HG03103 (cell line): ENCODE results near the gene POSTN.

ENCODE experiments used
- ATAC-seq: cut with Tn5 transposase; IDR thresholded peaks from one replicate; pipeline ENCODE4 v1.9.1; 2021; ENCODE audit warnings: low read depth; ENCODE audit not compliant: unreplicated experiment

POSTN gene, protein sequence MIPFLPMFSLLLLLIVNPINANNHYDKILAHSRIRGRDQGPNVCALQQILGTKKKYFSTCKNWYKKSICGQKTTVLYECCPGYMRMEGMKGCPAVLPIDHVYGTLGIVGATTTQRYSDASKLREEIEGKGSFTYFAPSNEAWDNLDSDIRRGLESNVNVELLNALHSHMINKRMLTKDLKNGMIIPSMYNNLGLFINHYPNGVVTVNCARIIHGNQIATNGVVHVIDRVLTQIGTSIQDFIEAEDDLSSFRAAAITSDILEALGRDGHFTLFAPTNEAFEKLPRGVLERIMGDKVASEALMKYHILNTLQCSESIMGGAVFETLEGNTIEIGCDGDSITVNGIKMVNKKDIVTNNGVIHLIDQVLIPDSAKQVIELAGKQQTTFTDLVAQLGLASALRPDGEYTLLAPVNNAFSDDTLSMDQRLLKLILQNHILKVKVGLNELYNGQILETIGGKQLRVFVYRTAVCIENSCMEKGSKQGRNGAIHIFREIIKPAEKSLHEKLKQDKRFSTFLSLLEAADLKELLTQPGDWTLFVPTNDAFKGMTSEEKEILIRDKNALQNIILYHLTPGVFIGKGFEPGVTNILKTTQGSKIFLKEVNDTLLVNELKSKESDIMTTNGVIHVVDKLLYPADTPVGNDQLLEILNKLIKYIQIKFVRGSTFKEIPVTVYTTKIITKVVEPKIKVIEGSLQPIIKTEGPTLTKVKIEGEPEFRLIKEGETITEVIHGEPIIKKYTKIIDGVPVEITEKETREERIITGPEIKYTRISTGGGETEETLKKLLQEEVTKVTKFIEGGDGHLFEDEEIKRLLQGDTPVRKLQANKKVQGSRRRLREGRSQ

DNA sequence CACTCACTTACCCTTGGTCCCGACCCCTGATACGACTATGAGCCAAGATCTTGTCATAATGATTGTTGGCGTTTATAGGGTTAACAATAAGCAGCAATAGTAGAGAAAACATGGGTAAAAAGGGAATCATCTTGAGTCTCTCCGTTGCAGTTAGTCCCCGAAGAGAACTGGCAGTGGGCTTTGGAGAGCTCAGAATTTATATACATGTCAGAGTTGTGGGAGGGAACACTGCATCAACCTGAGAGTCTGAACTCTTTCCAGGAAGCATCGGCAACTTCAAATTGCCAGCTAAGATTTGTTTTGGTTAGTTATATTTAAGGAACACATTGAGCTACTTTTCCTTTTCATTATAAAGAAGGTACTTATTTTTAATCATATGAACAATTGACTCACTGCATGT lies at the start of gene POSTN:
POSTN (minus strand) TSS at position 172 of the 400 bp plus-strand sequence; CDS start at position 130, 42 bp downstream.
- ATAC-seq, result no peak

DNA sequence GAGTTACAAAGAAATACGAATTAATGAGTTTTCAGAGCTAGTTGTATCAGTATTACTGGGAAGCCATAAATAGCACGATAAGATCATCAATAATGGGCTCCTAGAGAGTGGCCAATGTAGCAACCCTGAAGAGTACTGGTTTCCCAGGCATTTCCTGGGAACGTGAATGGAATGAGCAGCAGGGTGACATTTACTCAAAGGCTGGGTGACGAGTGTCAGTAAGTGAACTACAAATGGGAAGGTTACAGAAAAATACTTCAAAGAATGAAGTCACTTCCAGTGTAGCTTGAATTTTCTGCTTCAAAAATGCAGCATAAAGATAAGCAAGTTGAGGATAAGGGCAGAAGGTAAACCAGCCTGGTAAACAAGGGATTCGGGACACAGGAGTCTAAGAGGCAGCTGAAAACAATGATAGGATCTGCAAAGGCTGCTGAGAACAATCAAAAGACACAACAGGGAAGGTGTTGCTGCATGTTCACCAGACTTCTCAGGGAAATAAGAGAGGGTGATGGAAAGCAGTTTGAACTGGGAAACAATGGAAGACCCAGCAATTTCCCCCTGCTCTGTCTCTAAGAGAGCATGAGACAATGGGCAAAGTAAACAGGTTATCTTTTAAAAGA lies 48.6 kb upstream of the POSTN start:
- ATAC-seq, result no peak

DNA sequence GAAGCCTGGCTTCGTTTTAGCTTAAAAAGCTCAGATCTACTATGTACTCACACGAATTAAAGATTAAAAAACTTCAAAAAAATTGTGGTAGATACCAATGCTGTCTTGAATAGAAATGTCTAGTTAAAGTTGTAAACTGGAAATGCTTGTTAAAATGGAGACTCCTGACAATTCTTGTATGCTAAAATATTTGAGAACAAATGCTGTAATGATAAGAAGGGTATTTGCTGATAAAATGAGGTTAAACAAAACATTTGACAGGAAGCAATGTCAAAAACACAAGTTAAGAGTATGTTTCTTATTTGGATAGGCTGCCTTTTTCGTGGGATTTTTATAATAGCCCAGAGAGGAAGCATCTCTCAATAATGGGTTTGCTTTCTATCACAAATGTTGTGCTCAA lies 48.0 kb upstream of the POSTN start:
- ATAC-seq, result no peak

DNA sequence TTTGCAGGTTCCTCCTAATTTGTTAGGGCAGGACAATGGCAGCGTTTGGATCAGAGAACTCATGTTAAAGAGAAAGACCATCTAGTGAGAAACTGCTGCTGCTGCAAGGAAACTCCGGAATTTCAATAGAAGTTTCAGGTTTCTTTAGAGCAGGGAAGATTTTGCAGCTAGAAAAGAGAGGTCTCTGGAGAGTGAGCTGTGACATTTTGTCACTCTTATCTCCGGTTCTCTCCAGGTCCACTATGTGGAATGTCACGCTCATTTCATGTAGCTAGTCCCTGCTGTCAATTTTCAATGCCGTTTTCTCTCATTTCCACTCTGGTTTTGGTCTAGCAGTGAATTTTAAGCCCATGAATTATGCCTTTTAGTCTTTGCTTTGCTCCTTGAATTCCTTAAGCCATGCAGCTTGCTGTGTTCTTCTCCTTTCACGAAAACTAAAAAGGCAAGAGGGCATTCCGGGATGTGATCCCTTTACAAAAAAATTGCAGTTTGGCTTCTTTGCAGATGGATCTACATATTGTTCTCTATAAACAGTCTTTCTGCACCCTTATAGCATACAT lies 46.7 kb upstream of the POSTN start:
- no peak for ATAC-seq

DNA sequence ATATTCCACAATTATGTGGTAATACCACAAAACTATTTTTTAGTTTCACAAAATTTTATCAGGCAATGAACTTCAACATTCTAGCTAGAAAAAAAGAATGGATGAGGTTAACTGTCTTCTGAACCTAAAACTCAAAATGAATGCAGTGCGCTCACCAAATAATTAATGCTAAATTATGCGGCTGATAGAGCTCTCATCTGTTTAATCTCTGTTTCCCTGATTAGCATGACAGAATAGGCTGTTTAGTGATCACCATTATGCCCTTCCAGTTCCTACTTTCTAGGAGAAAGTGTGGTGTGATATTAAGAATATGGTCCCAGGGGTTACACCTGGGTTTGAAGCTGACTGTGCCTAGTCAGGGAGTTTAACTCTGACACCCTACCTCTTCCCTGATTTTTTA lies 42.8 kb upstream of the POSTN start:
- ATAC-seq, result no peak

DNA sequence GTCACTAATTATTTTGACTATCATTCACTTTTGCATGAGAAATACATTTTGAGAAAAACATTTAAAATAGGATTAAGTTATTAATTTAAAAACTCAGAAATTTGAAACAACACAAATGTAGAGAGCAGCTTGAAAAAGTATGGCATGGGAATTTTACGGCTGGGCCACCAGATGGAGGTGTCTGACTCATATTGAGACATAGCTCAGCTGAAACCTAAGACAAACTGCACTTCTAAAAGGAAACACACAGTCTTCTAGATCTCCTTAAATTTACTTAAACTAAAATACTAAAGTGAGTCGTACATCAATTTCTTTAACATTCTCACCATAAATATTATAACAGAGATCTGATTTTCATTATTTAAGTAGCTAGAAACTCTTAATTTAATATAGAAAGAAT lies 41.9 kb upstream of the POSTN start:
- no peak for ATAC-seq

DNA sequence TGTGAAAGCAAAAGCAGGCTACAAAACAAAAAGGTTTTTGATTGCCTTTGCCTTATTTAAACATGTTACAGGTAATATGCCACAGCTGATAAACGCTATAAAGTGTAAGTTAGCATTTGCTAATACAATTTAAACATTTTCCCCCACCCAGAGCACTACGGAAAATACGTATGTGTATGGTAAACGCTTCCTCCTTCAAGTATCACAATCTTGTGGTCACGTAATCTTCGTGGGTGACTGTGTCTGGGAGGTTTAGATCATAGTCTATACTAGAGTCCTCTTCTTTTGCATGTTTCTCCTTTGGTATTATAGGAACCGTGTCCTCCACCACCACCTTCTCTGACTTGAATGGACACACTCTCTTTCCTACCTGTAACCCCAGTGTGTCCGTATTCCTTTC lies 38.1 kb upstream of the POSTN start:
- no peak for ATAC-seq

DNA sequence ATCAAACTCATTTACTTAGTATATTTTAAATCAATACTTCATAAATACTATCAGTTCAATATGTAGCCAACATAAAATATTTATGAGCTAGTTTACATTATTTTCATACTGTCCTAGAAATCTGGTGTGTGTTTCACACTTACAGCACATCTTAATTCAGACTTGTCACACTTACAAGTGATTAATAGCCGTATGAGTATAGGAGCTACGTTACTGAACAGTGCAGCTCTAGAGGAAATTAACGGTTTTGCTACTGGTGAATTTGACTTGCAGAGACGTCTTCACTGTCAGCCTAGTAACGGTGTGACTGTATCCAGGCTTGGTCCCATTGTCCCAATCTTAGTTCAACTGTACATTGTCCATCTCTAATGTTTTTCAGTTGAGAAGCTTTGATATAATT lies 33.7 kb upstream of the POSTN start:
- ATAC-seq, result no peak

DNA sequence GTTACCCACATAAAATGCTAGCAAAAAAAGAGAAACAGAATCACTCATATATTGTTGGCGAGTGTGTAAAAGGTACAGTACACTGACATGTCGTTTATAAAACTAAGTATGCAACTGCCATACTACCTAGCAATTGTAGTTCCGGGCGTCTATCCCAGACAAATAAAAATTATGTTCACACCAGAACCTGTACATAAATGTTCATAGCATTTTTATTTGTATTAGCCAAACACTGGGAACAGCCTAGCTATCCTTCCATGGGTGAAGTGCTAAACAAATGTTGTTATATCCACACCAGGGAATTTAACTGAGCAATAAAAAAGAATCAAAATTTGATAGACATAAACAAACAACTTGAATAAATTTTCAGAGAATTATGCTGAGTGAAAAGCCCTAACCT lies 28.9 kb upstream of the POSTN start:
- ATAC-seq, result no peak

DNA sequence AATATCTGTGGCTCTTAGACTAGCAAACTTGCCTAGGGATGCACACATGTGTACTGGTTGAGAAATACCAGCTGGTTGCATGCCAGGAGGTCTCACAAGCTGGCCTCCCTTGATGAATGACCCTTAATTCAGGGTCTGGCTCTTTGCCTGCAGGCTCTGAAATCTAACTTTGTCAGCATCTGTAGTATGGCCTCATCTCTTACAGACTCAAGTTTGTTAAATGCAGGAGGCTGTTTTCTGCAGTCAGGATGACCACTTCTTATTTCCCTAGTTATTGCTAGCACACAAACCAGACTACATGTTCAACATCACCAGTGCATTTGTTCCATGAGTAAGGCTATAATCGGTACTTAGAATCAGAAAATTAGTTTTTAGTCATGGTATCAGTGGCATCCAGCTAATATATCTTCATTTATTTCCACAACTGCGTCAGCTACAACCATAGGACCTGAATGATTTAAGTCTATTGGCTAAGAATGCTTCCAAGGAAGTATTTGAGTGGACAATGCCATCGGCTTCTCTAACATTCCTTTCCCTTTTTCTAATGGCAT lies 23.3 kb upstream of the POSTN start:
- ATAC-seq, result no peak

DNA sequence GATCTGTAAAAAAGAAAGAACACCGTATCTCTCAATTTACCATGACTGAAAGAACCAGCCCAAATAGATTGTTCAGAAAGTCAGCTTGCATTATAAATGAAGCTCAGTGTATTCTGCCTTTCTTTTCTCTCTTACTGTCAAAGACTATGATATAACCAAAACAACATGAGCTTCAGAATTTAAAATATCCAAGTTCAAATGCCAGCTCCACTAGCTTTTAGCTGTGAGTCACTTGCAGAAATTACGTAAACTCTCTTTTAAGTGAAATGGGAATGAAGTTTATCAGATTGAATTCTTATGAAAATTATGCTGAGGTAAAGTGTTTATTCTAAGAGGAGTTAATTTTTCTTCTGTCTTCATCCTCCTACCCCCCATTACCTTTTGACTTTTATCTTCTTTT lies 20.0 kb upstream of the POSTN start:
- ATAC-seq, result no peak

DNA sequence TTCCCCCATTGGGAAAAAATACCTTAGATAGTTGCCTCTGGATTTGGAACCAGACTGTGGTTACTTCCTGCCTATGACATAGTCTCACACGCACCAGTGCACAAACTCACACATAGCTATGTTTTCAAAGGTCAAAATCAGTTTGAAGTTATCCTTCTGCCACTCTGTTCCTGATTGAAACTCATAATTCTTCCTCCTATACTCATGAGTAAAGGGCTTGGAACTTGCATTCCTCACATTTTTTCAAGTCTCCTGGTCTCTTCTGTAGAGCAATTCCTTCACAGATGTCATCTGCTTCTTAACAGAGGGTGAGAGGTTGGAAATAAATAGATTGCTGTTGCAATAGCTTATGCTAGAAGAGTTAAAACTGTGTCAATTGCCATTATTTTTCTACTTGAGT lies 18.6 kb upstream of the POSTN start:
- no peak for ATAC-seq

DNA sequence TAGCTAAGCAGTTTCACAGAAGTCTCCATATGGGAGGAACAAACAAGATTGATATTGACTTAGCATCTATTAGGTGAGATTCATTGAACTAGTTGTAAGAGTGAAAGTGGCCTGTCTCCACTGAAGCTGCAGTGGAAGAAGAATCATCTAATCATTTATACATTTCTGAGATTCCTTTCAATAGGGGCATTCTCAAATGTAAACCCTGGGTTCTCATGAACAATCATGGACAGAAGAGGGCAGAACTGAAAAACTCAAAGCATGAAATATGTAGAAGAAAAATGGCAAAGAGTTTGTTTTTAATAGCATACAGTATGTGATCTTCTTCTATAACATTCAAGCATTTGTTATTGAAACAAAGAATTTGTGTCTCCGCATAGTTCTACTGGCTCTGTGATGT lies 17.6 kb upstream of the POSTN start:
- no peak for ATAC-seq

DNA sequence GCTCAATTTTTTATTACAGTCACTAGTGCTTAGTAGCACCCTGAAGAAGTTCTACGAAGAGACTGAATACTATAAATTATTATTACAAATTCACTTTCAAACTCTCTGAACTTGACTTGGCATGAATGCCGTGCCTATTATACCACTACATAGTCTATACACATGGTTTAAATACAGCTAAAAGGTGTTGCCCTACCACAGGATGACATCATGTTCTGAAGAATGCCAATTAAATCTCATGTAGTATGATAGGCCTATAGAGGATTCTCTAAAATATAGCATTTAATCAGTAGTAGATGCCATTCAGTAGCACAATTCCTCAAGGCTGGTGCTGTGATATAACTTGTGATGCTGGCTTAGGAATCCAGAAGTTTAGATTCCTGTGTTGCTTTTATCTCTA lies 16.7 kb upstream of the POSTN start:
- ATAC-seq, result no peak

DNA sequence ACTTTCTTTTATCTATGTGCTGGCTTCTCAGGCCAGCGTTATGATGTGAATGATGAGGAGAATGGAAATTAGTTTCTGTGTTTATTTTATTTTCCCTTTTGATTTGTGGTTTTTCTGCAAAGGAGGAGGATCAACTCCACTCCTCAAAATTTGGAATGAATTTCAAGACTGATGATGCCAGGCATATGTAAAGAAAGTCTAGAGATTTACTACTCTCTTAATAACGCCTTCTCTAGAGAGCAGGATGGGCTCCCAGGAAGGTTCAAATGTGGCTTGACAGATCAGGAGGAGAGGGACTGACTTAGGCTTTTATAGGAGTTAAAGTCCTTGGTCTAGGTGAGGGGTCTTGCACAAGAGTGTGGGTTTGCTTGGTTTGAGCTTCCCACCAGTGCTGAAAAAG lies 15.1 kb upstream of the POSTN start:
- no peak for ATAC-seq

DNA sequence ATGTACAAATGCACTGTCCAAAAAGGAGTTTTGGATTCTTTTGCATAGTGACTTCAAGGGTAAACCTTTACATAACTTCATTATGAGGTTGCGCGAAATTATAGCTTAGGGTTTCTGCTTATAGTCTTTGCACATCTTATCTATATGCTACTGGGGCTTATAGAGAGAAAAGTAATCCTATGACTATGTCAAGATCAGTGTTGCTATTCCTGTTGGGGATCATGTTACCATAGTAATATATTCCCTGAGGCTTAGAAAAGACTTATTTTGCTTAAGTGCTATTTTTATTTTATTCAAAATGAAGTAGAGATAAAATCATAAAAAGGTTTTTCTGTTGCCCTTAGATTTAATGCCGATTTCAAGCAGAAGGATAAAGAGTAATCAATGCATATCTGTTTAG lies 14.7 kb upstream of the POSTN start:
- ATAC-seq, result no peak

DNA sequence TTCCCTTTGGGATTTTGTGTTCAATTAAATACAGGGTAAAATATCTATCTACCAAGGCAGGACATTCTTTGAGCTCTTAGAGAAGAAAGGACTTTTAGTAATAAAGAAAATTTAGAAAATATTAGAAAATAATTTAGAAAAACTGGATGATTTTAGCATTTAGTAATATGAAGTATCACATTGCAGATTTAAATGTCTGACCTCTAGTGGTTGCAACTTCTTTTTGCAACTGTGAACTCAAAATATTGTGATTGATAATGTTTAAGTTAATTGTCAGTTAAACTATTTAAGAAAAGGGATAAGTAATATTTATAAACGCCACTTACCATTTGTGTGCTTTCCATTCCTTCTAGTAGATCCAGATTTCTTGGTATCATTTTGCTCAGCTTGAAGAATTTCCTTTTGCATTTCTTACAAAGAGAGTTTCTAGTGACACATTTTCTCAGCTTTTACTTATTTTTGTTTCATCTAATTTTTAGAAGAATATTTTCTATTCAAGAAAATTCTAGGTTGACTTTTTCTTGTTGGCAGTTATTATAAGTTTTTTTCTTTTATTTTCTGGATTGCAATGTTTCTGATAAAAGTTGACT lies 10.3 kb upstream of the POSTN start:
- ATAC-seq, result no peak

DNA sequence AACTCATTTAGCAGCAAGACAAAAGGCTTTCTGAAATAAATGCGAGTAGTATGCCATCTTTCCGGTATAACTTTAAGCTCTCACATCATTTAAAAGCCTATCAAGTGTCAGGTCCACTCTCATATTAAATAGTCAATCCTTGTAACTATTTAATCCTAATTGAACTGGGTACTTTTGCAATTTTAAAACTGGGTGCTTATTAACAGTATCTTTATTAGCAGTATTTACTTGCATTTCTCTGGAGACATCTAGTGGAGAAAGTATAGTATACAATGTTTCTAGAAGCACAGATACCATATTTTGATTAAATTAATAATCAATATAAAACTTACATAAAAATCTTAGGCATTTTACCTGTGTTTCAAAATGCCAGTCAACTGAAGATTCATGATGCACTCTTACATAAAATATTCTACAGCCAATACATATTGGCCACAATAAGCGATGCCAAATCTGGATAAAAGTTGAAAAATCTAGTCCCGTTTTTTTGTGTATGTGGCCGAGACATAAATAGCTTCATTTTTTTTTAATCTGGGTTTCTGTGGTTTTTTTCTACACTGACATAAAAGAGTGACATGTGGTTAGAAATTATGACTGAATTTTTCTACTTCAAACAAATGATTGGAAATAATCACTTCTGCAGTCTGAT lies 4.3 kb upstream of the POSTN start:
- no peak for ATAC-seq

DNA sequence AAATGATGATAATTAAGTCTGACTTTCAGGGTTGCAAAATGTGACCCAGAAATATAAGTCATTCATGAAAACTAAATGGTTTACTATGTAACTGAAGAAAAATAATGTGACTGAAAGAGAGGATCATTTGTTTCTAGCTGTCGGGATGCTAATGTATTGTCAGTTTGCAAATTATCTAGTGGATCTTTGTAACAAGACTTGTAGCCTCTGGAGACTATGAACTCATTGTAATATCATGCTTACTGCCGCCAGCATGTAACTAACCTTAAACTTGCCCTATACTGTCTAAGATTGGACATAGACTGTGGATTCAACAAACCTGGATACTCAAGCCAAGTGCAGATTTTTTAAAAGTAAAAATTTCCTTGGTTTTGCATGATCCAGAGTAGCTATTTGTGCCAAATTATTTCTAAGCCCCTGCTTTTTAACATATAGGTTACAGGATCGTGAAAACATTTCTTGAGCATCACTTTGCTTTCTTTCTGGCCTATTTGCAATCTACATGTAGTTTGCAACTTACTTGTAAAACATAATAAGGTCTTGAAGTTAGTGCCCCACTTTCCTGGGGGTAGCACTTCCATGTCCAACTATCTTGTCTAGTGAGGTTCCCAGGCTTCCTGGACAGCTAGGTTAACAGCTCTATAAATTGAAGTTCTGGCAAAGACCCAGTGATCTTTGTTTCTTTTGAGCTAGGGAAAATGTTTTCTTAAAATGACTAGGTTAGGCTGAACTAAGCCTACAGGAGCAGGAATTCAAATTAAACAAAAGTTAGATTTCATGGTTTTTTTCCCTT lies 3.3 kb upstream of the POSTN start:
- ATAC-seq, result no peak
